Fibroblast of the aortic adventitia (primary cell): ENCODE measurements around the gene P4HA1. TPM values are rescaled to one million over a fixed set of nuclear protein-coding genes. Genes with fewer than 3 reads are reported as not detected.

Experiments
- DNase-seq: peaks from one replicate; pipeline ENCODE4 v3.0.0-alpha.2; 2010; ENCODE audit warnings: low read depth
- H3K4me3 ChIP-seq: 2 replicates; pipeline ENCODE4 v1.5.1; 2011; ENCODE audit warnings: low read depth, mild to moderate bottlenecking, control low read depth, low read length, moderate library complexity
- CTCF ChIP-seq: IDR thresholded peaks from 2 replicates; pipeline ENCODE4 v1.5.1; 2011; ENCODE audit warnings: mild to moderate bottlenecking, low read length, control low read depth, inconsistent platforms; ENCODE audit not compliant: insufficient read depth
- small RNA-seq: library from RNA; depleted of rRNA; stranded (forward); fragments of <200 nt; gene quantifications from one replicate; pipeline ENCODE3, GENCODE V24; 2012
- total RNA-seq: library from RNA; depleted of rRNA; stranded (reverse); fragments of >200 nt; gene quantifications from 2 replicates; pipeline ENCODE4 v1.2.3, GENCODE V29; 2012; ENCODE audit warnings: low replicate concordance

Gene P4HA1
- total RNA-seq, 1 donor, result 159 TPM

GRCh38 chr10:72979709-72980108 lies 117.0 kb downstream of the P4HA1 start:
- no peak overlapping the region for H3K4me3 ChIP-seq
- no peak for DNase-seq
- no peak for TF ChIP-seq CTCF

DNA sequence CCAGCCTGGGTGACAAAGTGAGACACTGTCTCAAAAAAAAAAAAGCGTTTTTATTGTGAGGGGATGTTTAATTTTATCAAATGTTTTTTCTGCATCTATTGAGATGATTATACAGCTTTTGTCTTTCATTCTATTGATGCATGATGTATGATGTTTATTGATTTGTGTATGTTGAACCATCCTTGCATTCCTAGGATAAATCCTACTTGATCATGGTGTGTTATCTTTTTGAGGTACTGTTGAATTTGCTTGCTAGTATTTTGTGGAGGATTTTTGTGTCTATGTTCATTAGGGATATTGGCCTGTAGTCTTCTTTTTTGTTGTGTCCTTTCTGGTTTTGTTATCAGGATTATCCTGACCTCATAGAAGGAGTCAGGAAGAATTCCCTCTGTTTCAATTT lies 119.8 kb downstream of the P4HA1 start:
- no peak for TF ChIP-seq CTCF
- H3K4me3 ChIP-seq, result no peak overlapping the region
- no peak for DNase-seq

Small RNA genes within 50 kb of the gene (small RNA-seq; reads per million reads assigned to genes)
- gene RF00019, result not detected
- 1,125 reads per million, percentile 99 among the genes with 10 or more reads in this experiment for gene SNORA11F

Other genes with a start within 250 kb of the P4HA1 start
- gene OIT3, start 203.1 kb downstream of the P4HA1 start, total RNA-seq, result not detected in 2 replicates
- gene PLA2G12B, start 142.1 kb downstream of the P4HA1 start, total RNA-seq, result not detected in 2 replicates
- gene NUDT13, start 13.6 kb upstream of the P4HA1 start, total RNA-seq, result 1.8 TPM in 2 replicates
- gene ECD, start 71.1 kb upstream of the P4HA1 start, total RNA-seq, result 24.0 and 33.3 TPM in 2 replicates
- gene FAM149B1, start 71.3 kb upstream of the P4HA1 start, total RNA-seq, result 30.8 and 47.5 TPM in 2 replicates
- gene DNAJC9, start 150.4 kb upstream of the P4HA1 start, total RNA-seq, result 18.7 and 41.0 TPM in 2 replicates
- 45.4 and 83.2 TPM in 2 replicates for gene MRPS16, start 155.8 kb upstream of the P4HA1 start, total RNA-seq